Fibroblast of mammary gland (primary cell): ENCODE results near the gene CXCL5.

Experiments used
- DNase-seq: peaks from one replicate; pipeline ENCODE4 v3.0.0-alpha.2; 2010; ENCODE audit warnings: low read depth
- H3K4me3 ChIP-seq: 2 replicates; pipeline ENCODE4 v1.5.1; 2011; ENCODE audit warnings: low read depth, mild to moderate bottlenecking, low read length, moderate library complexity; ENCODE audit not compliant: control insufficient read depth
- TF ChIP-seq, protein P1 (sequence below): conservative IDR thresholded peaks from 2 replicates; pipeline ENCODE4 v1.5.1; 2011; ENCODE audit warnings: low read depth, low read length, inconsistent platforms; ENCODE audit not compliant: control insufficient read depth, insufficient read depth

The CXCL5 gene

DNA sequence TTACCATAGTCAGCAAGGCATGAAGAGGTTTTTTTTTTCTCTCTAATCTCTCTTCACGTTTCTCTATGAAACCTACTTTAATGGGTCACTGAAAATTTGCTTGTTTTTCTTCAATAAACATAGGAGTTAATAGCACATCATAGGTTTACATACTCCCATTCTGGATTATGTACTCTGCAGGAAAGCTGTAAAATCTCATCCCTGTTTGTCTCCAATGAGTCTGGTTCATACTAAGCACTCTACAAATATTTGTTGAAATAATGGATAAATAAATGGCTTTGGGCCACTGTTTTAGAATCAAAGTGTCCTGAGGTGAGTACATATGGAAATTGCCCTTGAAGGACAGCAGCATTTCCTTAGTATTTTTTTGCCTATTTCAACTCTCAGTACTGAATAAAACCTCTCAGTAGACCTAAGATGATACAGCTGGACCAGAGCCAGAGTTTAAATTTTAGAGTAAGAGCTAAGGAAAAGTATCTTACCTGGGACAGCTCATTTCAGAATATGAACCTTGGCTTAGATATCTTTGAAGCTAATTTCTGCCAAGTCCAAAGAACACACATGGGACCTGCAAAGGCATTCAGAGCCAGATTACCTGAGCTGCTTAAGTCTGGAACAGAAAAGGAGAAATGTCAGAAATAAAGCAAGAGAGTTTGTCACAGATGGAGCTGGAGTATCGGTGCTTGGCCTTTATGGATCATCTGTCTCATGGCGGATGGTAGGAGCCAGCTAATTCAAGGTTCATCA, 51.1 kb downstream of the CXCL5 start:
- TF ChIP-seq, protein P1, sequence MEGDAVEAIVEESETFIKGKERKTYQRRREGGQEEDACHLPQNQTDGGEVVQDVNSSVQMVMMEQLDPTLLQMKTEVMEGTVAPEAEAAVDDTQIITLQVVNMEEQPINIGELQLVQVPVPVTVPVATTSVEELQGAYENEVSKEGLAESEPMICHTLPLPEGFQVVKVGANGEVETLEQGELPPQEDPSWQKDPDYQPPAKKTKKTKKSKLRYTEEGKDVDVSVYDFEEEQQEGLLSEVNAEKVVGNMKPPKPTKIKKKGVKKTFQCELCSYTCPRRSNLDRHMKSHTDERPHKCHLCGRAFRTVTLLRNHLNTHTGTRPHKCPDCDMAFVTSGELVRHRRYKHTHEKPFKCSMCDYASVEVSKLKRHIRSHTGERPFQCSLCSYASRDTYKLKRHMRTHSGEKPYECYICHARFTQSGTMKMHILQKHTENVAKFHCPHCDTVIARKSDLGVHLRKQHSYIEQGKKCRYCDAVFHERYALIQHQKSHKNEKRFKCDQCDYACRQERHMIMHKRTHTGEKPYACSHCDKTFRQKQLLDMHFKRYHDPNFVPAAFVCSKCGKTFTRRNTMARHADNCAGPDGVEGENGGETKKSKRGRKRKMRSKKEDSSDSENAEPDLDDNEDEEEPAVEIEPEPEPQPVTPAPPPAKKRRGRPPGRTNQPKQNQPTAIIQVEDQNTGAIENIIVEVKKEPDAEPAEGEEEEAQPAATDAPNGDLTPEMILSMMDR, result no peak
- DNase-seq, result no peak
- no peak overlapping the region for H3K4me3 ChIP-seq

DNA sequence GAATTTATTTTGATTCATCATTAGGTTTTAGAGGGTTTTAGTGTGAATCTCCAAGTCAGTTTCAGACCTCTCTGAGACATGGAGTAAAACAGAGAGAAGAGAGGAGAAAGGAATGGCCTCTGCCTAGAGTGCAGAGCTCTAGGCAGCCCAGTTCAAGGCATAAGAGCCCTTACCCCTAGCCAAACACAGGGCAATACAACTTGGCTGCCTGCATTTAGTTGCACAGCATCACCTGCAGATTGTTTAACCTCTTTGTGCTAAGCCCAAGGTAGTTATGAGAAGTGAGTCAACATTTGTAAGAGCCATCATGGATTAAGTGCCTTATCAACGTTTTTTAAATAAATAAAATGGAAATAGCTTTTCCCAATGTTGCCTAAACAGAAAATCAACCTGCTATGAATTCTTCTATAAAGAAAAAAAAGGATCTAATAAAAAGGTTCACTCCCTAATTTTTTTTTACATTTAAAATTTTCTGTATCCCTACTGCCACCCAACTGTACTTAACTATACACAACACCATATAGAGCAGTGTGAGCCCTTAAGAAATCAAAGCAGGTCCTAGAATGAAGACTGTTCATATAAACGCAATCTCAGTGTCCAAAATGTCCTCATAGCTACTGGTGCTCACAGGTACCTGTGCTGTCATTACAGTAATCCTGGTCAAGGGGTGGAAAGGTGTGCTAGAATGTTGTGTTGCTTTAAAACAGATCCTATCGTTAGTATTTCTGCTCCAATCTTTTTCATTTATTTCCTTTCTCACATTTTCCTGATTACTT, 52.6 kb downstream of the CXCL5 start:
- DNase-seq, result no peak
- H3K4me3 ChIP-seq, result no peak overlapping the region
- TF ChIP-seq, protein P1, result no peak
